GM23338 (cell line): ENCODE results near the gene STK39. TPM values are rescaled to one million over a fixed set of nuclear protein-coding genes. Genes with fewer than 3 reads are reported as not detected.

Experiments used
- ATAC-seq: fragments of 200-7000 bp; cut with Tn5 transposase; 3 replicates; pipeline ENCODE4 v1.9.1; 2020
- DNase-seq: peaks from one replicate; pipeline ENCODE4 v3.0.0-alpha.2; 2015; ENCODE audit warnings: low spot score
- H2AFZ ChIP-seq: fragments of 200-600 bp; sonication (generic); 2 replicates; pipeline ENCODE4 v1.8.0; 2016; ENCODE audit warnings: antibody characterized with exemption, mild to moderate bottlenecking, moderate library complexity
- H3F3A ChIP-seq: fragments of 200-600 bp; sonication (generic); replicated peaks from 2 replicates; pipeline ENCODE4 v1.8.0; 2017; ENCODE audit warnings: antibody characterized with exemption, mixed run types, low read depth
- H3K27ac ChIP-seq: fragments of 200-600 bp; sonication (generic); 2 replicates; pipeline ENCODE4 v1.6.1; 2016; ENCODE audit warnings: low read depth
- H3K27me3 ChIP-seq: fragments of 200-600 bp; sonication (generic); 2 replicates; pipeline ENCODE4 v1.8.0; 2016; ENCODE audit warnings: mild to moderate bottlenecking, mixed run types, moderate library complexity; ENCODE audit not compliant: insufficient read depth
- H3K36me3 ChIP-seq: fragments of 200-600 bp; sonication (generic); 2 replicates; pipeline ENCODE4 v1.8.0; 2016; ENCODE audit warnings: mild to moderate bottlenecking; ENCODE audit not compliant: insufficient read depth
- H3K4me1 ChIP-seq: fragments of 200-600 bp; sonication (generic); 2 replicates; pipeline ENCODE4 v1.8.0; 2016; ENCODE audit warnings: mild to moderate bottlenecking, moderate library complexity; ENCODE audit not compliant: insufficient read depth
- H3K4me2 ChIP-seq: fragments of 200-600 bp; sonication (generic); 2 replicates; pipeline ENCODE4 v1.7.1; 2017; ENCODE audit warnings: mixed run types
- H3K4me3 ChIP-seq: fragments of 200-600 bp; sonication (generic); 2 replicates; pipeline ENCODE4 v1.6.1; 2016; ENCODE audit warnings: mixed run types
- H3K79me2 ChIP-seq: fragments of 200-600 bp; sonication (generic); replicated peaks from 2 replicates; pipeline ENCODE4 v1.8.0; 2017; ENCODE audit warnings: mild to moderate bottlenecking; ENCODE audit not compliant: insufficient read depth
- H3K9me2 ChIP-seq: fragments of 200-600 bp; sonication (generic); 2 replicates; pipeline ENCODE4 v1.8.0; 2017; ENCODE audit not compliant: insufficient read depth
- H4K20me1 ChIP-seq: fragments of 200-600 bp; sonication (generic); replicated peaks from 2 replicates; pipeline ENCODE4 v1.8.0; 2017; ENCODE audit warnings: mild to moderate bottlenecking; ENCODE audit not compliant: insufficient read depth
- H3K27ac Mint-ChIP-seq: 2 replicates; pipeline ENCODE4 v1.8.0; 2020; ENCODE audit warnings: inconsistent platforms, mild to moderate bottlenecking, moderate library complexity, mixed read lengths
- H3K27me3 Mint-ChIP-seq: 3 replicates; pipeline ENCODE4 v1.8.0; 2022; ENCODE audit warnings: low read depth, mild to moderate bottlenecking, moderate library complexity, mixed read lengths, inconsistent platforms; ENCODE audit not compliant: insufficient read depth, poor library complexity
- H3K36me3 Mint-ChIP-seq: 3 replicates; pipeline ENCODE4 v1.8.0; 2021; ENCODE audit warnings: low read depth, mild to moderate bottlenecking, inconsistent platforms, moderate library complexity, mixed read lengths
- H3K4me1 Mint-ChIP-seq: 3 replicates; pipeline ENCODE4 v1.8.0; 2020; ENCODE audit warnings: mild to moderate bottlenecking, inconsistent platforms, mixed read lengths
- H3K4me3 Mint-ChIP-seq: 3 replicates; pipeline ENCODE4 v1.8.0; 2021; ENCODE audit warnings: moderate library complexity, mild to moderate bottlenecking, inconsistent platforms, mixed read lengths
- H3K9me3 Mint-ChIP-seq: 3 replicates; pipeline ENCODE4 v1.8.0; 2020; ENCODE audit warnings: moderate library complexity, mild to moderate bottlenecking, inconsistent platforms, mixed read lengths
- CREB1 ChIP-seq: fragments of 250-450 bp; sonication (Bioruptor Pico); IDR thresholded peaks from 2 replicates; pipeline ENCODE4 v1.5.0; 2020; ENCODE audit warnings: low read depth, mild to moderate bottlenecking, moderate library complexity
- CTCF ChIP-seq, 2 experiments: fragments of 200-600 bp in 1 of 2; sonication (generic) in 1 of 2; conservative IDR thresholded peaks; 2 replicates each; pipeline versions ENCODE4 v1.5.1 to v1.6.1; 2016 to 2017; ENCODE audit warnings: antibody characterized with exemption in 2 of 2, low read depth in 2 of 2, mild to moderate bottlenecking in 2 of 2, moderate library complexity in 1 of 2
- ETS1 ChIP-seq: IDR thresholded peaks from 2 replicates; pipeline ENCODE4 v1.6.1; 2016; ENCODE audit warnings: antibody characterized with exemption
- EZH2 ChIP-seq: fragments of 200-600 bp; sonication (generic); IDR thresholded peaks from one replicate; pipeline ENCODE4 v1.8.0; 2017; ENCODE audit warnings: antibody characterized with exemption, mild to moderate bottlenecking, low read depth; ENCODE audit not compliant: unreplicated experiment
- EZH2phosphoT487 ChIP-seq: fragments of 200-600 bp; sonication (generic); IDR thresholded peaks from one replicate; pipeline ENCODE4 v1.8.1; 2018; ENCODE audit warnings: antibody characterized with exemption; ENCODE audit not compliant: unreplicated experiment
- JUNB ChIP-seq: IDR thresholded peaks from one replicate; pipeline ENCODE4 v1.6.1; 2016; ENCODE audit warnings: antibody characterized with exemption; ENCODE audit not compliant: unreplicated experiment
- NANOG ChIP-seq: IDR thresholded peaks from 2 replicates; pipeline ENCODE4 v1.6.1; 2016; ENCODE audit warnings: antibody characterized with exemption, borderline replicate concordance
- REST ChIP-seq: IDR thresholded peaks from one replicate; pipeline ENCODE4 v1.6.1; 2018; ENCODE audit warnings: antibody characterized with exemption; ENCODE audit not compliant: unreplicated experiment
- STAT1 ChIP-seq: IDR thresholded peaks from one replicate; pipeline ENCODE4 v1.6.1; 2016; ENCODE audit warnings: antibody characterized with exemption; ENCODE audit not compliant: unreplicated experiment
- ZNF114 ChIP-seq: fragments of 250-450 bp; sonication (Bioruptor Pico); IDR thresholded peaks from 2 replicates; pipeline ENCODE4 v1.5.0; 2020; ENCODE audit warnings: mild to moderate bottlenecking, moderate library complexity
- ZNF331 ChIP-seq: fragments of 250-450 bp; sonication (Bioruptor Pico); IDR thresholded peaks from 2 replicates; pipeline ENCODE4 v1.5.0; 2020; ENCODE audit warnings: low read depth, mild to moderate bottlenecking, moderate library complexity
- polyA plus RNA-seq: library from polyadenylated mRNA; unstranded; fragments of >200 nt; fragmentation: Nextera tagmentation; extraction: Ambion mirVana; gene quantifications from 2 replicates; pipeline ENCODE4 v1.2.1, GENCODE V29; 2016
- total RNA-seq: library from RNA; depleted of rRNA; stranded (reverse); fragments of >200 nt; shearing (Covaris generic); gene quantifications from 2 replicates; pipeline ENCODE4 v1.2.3, GENCODE V29; 2014

Gene STK39
- total and polyA plus RNA-seq, 2 experiments from 2014 or later: 9.5 to 16.9 TPM

GRCh38 chr2:167944825-167945659 lies 302.4 kb downstream of the STK39 start (continued):
- TF ChIP-seq ZNF331 (CRISPR knock-in tag) (no peak), JUNB (no peak), CTCF (conservative IDR thresholded peaks at IDR 0.05; ENCODE audit: low read depth in 2 of 2) (no peak), CREB1 (CRISPR knock-in tag) (no peak), ZNF114 (CRISPR knock-in tag) (no peak)

- no peak overlapping the region for H3K27ac ChIP-seq
- H3K36me3 ChIP-seq: no peaks in the 10 kb centered on the region
- no peaks in the 10 kb centered on the region for H3F3A ChIP-seq
- no peaks in the 10 kb centered on the region for H4K20me1 ChIP-seq
- H3K27ac Mint-ChIP-seq: no peak overlapping the region
- peaks cover 10% of the 10 kb centered on the region for H3K4me1 ChIP-seq
- H3K9me2 ChIP-seq: peaks cover 9% of the 10 kb centered on the region
- H3K9me3 Mint-ChIP-seq: no peaks in the 10 kb centered on the region
- no peak for DNase-seq
- no peaks in the 10 kb centered on the region for H3K79me2 ChIP-seq
- H3K4me2 ChIP-seq: no peak overlapping the region
- no peaks in the 10 kb centered on the region for H3K27me3 Mint-ChIP-seq
- no peak overlapping the region for H3K4me3 Mint-ChIP-seq
- peaks cover 10% of the 10 kb centered on the region for H3K4me1 Mint-ChIP-seq
- H3K4me3 ChIP-seq: no peak overlapping the region
- ATAC-seq: no peak
- H2AFZ ChIP-seq: no peak overlapping the region
- no peaks in the 10 kb centered on the region for H3K27me3 ChIP-seq
- TF ChIP-seq EZH2phosphoT487: no peak
- TF ChIP-seq REST: no peak
- TF ChIP-seq ETS1: no peak
- TF ChIP-seq NANOG: no peak
- TF ChIP-seq STAT1: no peak
- no peak for TF ChIP-seq EZH2
- H3K36me3 Mint-ChIP-seq: no peaks in the 10 kb centered on the region
Measured at GRCh38 chr2:167943897-167944296, 303.5 kb downstream of the STK39 start.
